HL-60 (cell line): ENCODE data around the gene QRICH1.

Source experiments
- DNase-seq, 2 experiments: peaks; one replicate each; pipeline ENCODE4 v3.0.0-alpha.2; 2010 to 2020; ENCODE audit warnings: low read depth in 1 of 2, low spot score in 1 of 2
- H3K27ac ChIP-seq: fragments of 250-450 bp; sonication (Bioruptor Pico); replicated peaks from 2 replicates; pipeline ENCODE4 v1.5.1; 2020; ENCODE audit warnings: mild to moderate bottlenecking, moderate library complexity
- H3K27me3 ChIP-seq: fragments of 250-450 bp; sonication (Bioruptor Pico); 2 replicates; pipeline ENCODE4 v1.5.1; 2021; ENCODE audit warnings: mild to moderate bottlenecking, moderate library complexity; ENCODE audit not compliant: insufficient read depth, poor library complexity, severe bottlenecking
- H3K4me3 ChIP-seq: replicated peaks from 2 replicates; pipeline ENCODE4 v1.5.1; 2011; ENCODE audit warnings: mild to moderate bottlenecking, control low read depth, low read length; ENCODE audit not compliant: insufficient read depth
- GABPA ChIP-seq: IDR thresholded peaks from 2 replicates; pipeline ENCODE4 v1.6.1; 2012; ENCODE audit warnings: low read depth
- POLR2AphosphoS5 ChIP-seq: IDR thresholded peaks from 2 replicates; pipeline ENCODE4 v1.6.1; 2012; ENCODE audit warnings: low read depth
- REST ChIP-seq: IDR thresholded peaks from 2 replicates; pipeline ENCODE4 v1.6.1; 2012; ENCODE audit warnings: low read depth; ENCODE audit not compliant: insufficient replicate concordance
- SPI1 ChIP-seq: IDR thresholded peaks from 2 replicates; pipeline ENCODE4 v1.6.1; 2012; ENCODE audit warnings: low read depth, mild to moderate bottlenecking, borderline replicate concordance
- TF ChIP-seq, protein P1 (sequence below): IDR thresholded peaks from one replicate; pipeline ENCODE4 v1.5.1; 2011; ENCODE audit warnings: low read length, control low read depth, inconsistent platforms; ENCODE audit not compliant: insufficient read depth

The QRICH1 gene

GRCh38 chr3:49019941-49020329 lies 73.9 kb downstream of the QRICH1 start:
- DNase-seq = peak in 1 of 2 experiments; percentile 47
- H3K27ac ChIP-seq = peak overlapping the region; percentile 99

DNA sequence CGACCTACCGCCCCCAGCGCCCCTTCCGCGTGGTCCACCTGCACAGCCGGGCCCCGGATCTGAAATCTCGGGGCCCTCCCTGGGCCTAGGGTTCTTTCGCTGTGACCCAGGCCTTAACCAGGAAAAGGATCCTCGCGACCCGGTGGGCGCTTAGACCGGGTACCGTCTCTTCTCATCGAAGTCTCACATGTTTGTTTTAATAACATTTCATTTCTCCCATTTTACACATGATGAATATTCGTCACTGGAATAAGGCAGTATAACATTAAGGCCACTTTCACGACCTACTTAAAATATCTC lies 75.2 kb downstream of the QRICH1 start:
- Histone ChIP-seq H3K27ac (peak overlapping the region; percentile 99), H3K4me3 (peak overlapping the region; percentile 80), H3K27me3 (no peaks in the 10 kb centered on the region)
- DNase-seq = no peak
- TF ChIP-seq REST (no peak), POLR2AphosphoS5 (no peak), SPI1 (no peak), GABPA (no peak; the same call in 1 of the 2 replicates)
- TF ChIP-seq, protein P1, sequence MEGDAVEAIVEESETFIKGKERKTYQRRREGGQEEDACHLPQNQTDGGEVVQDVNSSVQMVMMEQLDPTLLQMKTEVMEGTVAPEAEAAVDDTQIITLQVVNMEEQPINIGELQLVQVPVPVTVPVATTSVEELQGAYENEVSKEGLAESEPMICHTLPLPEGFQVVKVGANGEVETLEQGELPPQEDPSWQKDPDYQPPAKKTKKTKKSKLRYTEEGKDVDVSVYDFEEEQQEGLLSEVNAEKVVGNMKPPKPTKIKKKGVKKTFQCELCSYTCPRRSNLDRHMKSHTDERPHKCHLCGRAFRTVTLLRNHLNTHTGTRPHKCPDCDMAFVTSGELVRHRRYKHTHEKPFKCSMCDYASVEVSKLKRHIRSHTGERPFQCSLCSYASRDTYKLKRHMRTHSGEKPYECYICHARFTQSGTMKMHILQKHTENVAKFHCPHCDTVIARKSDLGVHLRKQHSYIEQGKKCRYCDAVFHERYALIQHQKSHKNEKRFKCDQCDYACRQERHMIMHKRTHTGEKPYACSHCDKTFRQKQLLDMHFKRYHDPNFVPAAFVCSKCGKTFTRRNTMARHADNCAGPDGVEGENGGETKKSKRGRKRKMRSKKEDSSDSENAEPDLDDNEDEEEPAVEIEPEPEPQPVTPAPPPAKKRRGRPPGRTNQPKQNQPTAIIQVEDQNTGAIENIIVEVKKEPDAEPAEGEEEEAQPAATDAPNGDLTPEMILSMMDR = no peak

More at GRCh38 chr3:49019941-49020329, 73.9 kb downstream of the QRICH1 start:
- no peaks in the 10 kb centered on the region for H3K27me3 ChIP-seq
- peak overlapping the region; percentile 80 for H3K4me3 ChIP-seq
- TF ChIP-seq SPI1 (no peak), POLR2AphosphoS5 (no peak), GABPA (no peak), REST (no peak)
- TF ChIP-seq, protein P1 = no peak

DNA sequence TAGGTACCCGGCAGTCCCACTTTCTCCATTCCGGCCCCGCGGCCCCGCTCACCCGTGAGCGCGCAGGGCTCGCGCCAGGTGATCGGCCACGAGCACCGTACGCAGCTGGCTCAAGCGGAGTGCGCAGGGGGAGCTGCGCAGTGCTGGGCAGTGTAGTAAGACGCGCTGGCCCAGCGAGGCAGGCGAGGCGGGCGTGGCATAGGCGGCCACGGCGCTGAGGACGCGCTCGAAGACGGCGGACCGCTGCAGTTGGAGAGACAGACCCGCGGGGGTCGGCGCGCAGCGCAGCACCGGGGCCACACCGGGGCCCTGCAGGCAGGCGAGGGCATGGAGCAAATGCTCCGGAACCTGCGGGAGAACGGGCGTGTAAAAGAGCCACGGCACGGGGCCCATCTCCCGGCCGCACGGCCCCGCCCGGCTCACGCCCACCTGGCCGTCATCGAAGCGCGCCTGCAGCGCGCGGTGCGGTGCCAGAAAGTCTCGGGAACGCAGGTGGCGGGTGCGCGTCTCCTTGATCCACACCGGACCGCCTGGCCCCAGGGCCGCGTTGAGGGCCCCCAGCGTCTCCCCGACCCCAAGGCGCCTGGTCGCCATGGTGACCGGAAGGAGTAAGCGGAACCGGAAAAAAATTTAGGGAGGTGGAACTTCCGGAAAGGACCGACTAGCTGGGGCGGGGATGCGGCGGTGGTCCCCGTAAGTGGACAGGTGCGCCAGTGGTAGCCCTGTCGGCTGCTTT lies 75.7 kb downstream of the QRICH1 start, which contains the start of gene DALRD3:
Gene DALRD3, minus strand, starts transcription at position 610 of the 736 bp plus-strand sequence. Its CDS starts 16 bp downstream, at position 594.
- TF ChIP-seq SPI1 (no peak), GABPA (peak; percentile 78), POLR2AphosphoS5 (peak; percentile 83; the same call in 1 of the 2 replicates)
- TF ChIP-seq, protein P1 = no peak
- Histone ChIP-seq H3K27me3 (no peaks in the 10 kb centered on the region), H3K27ac (peak within 1 kb of the TSS; percentile 99), H3K4me3 (peak within 1 kb of the TSS; percentile 80)
- peak; percentile 82 to 84 for DNase-seq
